ENCODE measurements around the gene ERICH6.
"Not testable (repeated sequence)": the region's sequence is repeated elsewhere in the genome, so short reads cannot be mapped to it uniquely, and the experiment has no call there.

Gene ERICH6

DNA sequence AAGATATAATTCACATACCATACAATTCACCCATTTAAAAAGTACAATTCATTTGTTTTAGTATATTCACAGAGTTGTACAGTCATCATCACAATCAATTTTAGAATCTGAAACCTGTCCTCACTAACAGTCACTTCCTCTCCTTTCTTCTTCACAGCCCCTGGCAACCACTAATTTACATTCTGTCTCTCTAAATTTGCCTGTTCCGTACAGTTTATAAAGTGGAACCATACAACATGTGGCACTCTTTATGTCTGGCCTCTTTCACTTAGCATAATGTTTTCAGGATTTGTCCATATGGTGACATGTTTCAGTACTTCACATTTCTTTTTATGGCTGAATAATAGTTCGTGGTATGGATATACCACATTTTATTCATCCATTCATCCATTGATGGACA lies 22.7 kb downstream of the ERICH6 start:
- DNase-seq = no peak

DNA sequence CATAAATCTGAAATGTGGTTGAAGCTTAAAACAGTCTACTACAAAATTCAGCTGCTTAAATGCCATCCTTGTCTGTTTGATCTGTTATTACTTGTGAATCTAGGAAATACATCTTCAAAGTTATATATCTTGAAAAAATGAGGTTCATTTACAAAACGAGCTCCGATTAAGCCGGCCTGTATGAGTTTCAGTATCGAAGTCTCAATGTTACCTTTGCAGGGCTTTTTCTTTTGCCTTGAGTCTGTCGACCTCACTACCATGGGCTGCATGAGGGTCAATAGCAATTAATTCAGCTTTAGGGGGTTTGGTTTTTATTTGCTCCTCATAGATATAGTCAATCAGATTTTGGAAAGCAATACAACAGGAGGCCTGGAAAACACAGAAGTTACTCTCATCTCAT lies 23.2 kb downstream of the ERICH6 start:
- no peak for DNase-seq

DNA sequence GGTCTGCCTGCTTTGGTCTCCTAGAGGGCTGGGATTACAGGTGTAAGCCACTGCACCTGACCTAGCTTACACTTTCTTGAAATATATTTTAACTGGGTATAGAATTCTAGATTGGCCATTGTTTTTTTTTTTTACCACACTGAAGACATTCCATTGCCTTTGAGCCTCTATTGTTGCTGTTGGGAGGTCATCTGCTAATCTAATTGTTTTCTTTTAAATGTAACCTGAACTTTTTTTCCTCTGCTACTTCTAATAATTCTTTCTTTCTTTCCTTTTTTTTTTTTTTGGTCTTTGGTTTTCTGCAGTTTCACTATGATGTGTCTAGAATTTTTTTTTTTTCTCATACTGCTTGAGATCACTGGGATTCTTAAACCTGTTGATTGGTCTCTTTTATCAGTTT lies 28.1 kb downstream of the ERICH6 start:
- DNase-seq = no peak

DNA sequence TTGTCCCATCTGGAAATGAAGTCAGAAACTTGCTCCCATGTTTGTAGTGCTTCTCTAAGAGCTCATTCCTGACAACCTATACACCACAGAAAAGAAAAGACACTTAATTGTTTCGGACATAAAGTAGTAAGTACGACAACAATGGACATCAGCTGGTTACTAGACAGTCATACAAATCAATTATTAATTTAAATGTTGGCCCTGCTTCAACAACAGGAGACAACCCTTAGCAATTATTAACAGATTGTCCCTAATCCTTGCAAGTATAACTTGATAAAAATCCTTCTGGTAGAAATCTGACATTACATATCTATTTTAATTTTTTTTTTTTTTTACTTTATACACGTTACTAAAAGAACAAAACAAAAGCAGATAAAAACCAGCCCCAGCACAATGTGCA lies 29.8 kb downstream of the ERICH6 start:
- DNase-seq = no peak

DNA sequence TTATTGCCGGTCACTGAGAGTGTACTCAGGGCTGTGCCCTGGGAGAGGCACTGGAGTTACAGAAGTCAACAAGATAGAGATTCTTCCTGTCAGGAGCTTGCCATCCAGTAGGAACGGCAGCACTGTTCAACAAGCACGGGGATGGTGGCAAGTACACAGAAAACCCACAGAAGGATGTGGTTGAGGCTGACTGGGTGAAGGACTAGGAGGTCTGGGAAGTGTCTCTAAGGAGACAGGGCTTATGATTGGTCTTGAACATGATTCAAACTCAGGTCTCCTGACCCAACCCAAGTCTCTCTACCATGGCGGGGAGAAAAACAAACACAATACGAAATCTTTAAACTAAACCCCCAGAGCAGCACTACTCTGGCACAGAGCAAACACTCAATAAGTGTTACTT lies 37.6 kb downstream of the ERICH6 start:
- no peak for DNase-seq

DNA sequence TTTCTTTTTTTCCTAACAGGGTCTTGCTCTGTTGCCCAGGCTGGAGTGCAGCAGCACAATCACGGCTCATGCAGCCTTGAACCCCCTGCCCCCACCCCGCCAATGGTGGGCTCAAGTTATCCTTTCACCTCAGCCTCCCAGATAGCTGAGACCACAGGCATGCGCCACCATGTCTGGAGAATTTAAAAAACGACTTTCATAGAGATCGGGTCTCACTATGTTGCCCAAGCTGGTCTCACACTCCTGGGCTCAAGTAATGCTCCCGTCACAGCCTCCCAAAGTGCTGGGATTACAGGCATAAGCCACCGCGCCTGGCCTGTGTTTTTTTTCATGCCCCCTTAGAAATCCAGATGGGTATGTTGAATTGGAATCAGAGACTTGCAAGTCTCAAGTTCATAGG lies 40.3 kb downstream of the ERICH6 start:
- no peak for DNase-seq

DNA sequence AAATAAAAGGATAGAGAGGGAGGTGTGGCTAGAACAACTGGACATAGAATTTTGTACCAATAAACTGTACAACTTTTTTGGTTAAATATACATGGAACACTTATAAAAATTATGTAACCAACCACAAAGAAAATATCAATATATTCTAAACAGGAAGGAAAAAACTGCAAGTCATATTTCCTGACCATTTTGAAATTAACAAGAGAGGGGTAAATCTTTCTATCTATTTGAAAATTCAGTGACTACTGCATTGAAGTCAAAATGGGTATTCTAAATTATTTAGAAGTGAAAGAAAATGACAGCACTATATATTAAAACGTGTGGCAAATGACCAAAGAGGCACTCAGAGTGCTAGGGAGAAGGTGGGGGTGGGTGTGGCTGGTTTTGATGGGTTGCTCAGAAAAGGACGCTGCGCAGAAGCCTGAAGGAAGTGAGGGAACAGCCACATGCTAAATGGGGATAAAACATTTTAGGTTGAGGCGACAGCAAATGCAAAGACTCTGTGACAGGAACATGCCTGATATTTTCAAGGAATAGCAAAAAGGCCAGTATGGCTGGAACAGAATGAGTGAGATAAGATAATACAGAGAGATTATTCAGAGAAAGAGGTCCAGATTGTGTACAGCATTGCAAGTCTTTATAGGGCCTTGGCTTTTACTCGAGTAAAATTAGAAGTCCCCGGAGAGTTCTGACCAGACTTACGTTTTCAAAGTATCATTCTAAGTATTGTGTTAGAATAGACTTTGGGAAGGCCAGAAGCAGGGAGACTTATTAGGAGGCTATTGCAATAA lies 41.1 kb downstream of the ERICH6 start:
- no peak for DNase-seq

DNA sequence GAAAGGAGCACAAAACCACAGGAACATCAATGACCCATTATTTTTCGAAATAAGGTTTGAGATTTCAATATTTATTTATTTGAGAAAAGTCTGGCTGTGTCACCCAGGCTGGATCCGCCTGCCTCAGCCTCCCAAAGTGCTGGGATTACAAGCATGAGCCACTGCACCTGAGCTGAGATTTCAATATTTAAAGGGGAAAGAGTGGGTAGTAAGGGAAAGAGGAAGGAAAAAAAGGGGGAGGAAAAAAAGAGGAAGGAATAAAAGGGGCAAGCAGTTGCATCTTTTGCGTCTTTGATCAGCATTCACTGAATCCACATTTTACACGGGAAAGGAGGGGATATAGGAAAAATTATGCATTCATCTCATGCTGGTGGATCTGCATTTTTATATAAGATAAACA lies 47.4 kb downstream of the ERICH6 start:
- DNase-seq = no peak

DNA sequence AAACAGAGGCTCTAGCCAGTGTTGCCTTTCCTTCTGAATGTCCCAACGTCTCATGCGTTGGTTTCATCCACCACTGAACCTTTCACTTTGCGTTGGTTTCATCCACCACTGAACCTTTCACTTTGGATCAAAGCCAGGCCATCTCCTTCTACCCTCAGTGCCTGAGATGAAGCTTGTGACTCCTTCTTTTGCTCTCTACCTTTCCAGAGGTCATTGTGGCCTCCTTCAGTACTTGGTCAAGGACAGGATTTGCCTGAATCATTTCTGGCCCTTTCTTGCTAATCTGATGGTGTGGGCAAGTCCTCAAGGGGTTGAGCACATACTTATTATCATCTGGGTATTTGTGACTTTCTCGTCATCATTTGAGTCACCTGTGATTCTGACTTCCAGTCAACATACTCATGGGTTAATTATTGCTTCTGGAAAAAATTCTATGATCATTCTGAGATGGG lies 50.6 kb downstream of the ERICH6 start:
- DNase-seq = no peak

DNA sequence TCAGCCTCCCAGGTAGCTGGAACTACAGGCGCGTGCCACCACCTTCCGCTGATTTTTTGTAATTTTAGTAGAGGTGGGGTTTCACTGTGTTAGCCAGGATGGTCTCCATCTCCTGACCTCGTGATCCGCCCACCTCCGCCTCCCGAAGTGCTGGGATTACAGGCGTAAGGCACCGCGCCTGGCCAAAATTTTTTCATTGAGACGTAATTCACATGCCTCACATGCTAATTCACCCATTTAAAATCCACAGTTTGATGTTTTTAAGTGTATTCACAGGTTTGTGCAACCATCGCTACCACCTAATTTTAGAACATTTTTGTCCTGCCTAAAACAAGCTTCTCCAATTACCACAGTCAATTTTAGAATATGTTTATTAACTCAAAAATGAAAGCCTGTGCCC lies 63.5 kb downstream of the ERICH6 start:
- no peak for DNase-seq

DNA sequence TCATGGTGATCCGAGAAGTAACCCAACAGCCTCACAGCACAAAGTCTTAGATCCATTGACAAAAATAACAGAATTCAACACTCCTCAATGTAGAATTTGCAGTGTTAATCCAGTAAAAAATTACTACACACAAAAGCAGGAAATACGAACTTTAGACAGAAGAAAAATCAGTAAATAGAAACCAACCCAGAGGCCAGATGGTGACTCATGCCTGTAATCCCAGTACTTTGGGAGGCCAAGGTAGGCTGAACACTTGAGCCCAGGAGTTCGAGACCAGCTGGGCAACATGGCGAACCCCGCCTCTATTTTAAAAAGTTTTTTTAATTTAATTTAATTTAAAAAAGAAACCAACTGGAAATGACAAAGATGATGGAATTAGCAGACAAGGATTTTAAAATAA lies 64.5 kb downstream of the ERICH6 start:
- no peak for DNase-seq

DNA sequence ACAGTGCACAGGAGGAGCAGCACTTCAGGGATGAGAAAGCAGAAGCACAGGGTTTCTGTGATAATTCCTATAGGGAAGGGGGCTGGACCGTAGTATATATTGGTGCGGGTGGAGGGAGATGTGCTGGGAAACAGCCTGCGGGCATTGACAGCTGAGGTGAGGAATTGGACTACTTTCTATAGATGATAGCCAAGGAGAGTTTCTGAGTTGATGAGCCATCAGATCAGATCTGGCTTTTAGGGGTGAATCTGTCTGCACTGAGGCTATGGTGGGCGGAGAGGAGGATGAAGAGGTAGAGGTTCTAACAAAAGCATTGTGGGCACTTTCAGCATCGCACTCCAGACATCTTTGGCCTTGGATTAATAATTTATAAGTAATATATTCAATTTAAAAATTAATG lies 67.5 kb downstream of the ERICH6 start:
- no peak for DNase-seq

DNA sequence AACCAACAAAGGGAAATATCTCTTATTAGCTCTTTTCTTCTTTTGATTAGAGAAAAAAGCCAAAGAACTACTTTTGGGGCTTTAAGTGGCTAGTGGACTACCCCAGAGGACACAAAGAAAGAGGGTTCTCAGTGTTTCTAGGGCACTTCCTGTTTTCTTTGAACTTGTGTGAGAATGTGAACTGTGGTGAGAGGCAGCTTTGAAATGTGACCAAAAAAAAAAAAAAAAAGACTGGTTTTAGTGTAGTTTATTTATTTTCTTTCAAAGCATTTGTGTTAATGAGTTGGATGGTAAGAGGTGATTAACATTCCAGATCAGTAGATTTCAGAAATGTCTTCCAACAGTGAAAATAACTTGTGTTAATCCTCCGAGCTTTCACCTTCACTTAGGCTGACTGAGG lies 68.2 kb downstream of the ERICH6 start:
- no peak for DNase-seq

DNA sequence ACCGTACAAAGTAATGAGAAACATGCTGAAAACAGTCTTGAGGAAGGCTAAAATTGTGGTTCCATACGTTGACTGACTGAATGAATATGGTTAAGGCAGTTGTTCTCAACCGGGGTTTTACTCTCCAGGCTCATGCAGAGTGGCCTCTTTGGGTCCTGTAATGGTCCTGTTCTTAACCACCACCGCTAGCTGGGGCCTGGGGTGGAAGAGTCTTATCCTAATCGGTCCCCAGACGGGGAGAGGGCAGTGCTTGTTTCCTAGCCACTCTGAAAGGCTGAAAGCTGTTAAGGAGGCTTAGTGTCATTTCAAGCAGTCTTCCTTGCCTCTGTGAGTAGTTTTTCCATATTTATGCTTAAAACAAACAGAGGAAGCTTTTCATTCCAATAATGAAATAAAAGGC lies 68.6 kb downstream of the ERICH6 start:
- DNase-seq = no peak

DNA sequence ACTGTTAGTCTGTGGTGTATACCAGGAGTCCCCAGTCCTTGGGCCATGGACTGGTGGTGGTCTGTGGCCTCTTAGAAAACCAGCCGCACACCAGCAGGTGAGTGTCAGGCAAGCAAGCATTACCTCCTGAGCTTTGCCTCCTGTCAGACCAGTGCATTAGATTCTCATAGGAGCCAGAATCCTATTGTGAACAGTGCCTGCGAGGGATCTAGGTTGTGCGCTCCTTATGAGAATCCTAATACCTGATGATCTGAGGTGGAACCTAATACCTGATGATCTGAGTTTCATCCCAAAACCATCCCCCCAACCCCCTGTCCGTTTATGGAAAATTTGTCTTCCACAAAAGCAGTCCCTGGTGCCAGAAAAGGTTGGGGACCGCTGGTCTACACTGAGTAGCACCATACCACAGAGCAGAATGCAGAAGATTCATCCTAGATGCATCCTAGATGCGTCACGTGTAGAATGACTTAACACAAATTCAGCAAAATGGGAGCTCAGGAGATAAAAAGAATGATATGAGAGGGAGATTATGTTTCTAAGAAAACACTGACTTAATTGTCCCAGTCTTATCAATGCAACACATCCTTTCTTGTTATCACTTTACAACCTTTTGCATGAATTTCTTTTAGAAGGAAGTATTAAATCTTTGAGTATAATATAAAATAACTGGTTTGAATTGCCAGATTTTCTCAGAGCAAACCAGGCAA lies 72.1 kb downstream of the ERICH6 start:
- DNase-seq = no peak

DNA sequence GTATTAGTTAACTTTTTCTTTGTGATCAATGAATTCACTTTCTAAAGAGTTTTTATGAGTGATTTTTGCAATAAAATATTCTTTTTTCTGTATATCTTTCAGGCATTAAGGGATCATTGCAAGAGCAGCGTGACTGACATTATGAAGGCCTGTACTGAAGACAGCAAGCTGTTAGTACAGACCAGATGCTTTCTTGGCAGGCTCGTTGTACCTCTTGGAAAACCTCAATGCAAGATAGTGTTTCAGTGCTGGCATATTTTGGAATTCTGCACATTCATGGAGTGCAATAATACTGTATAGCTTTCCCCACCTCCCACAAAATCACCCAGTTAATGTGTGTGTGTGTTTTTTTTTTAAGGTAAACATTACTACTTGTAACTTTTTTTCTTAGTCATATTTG lies 76.2 kb downstream of the ERICH6 start:
- DNase-seq = no peak

DNA sequence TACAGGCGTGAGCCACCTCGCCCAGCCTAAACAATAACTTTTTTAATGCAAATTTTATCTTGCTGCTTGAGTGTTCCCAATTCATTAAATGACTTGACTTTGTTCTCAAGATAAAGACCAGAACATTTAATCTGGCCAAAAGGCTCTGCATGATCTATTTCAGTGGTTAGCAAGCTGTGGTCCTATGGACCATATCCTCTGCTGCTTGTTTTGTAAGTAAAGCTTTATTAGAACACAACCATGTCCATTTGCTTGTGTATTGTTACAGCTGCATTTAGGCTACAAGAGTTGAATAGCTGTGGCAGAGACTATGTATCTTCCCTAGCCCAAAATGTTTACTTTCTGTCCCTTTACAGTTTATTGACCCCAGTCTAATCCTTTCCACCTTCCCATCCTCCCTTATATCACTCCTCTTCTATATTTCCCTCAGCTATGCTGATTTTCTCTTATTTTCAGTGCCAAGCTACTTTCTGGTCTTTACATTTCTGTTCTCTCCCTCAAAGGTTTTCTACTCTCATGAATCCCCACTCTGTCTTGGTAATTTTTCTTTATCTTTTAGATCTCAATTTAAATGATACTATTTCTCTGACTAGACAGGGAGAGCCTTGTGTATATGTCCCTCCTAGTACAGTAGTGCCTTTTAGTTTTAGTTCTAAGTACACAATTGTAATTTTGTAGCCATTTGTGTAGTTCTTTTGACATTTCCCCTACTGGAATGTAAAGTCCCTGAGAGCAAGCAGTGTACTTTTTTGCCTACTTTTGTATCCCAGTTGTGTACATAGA lies 77.4 kb downstream of the ERICH6 start:
- DNase-seq = no peak

DNA sequence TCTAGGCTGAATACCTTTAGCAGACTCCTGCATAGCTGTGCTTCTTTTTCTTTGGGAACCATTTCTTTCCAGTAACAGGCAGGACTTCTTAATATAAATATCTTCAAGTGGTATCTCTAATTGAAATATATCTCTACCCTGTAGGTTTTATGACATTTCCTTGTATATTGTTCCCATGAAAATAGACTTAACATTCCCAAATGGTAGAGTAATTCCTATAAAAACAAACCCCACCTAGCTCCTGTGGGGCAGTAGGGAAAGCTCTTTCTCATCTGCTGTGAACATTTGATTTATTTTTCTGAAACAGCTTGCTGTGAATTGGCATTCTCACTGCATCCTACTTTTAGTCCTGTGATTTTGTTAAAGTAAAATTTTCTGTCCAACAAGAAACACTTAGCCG lies 79.8 kb downstream of the ERICH6 start:
- no peak for DNase-seq

DNA sequence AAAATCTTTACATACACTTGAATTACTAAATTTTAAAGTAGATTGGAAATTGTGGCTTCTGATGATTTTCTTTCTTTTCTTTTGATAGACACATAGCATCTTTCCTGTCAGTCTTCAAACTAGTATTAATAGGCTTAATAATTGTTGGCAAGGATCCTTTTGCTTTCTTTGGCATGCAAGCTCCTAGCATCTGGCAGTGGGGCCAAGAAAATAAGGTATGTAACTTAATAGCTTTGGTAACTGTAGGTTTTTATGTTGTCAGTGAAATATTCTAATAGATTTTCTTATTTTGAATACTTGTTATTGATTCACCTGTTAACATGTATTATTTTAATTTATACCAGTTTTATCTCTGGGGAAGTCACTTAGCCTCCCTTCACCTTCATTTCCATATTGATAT lies 80.8 kb downstream of the ERICH6 start:
- not testable (repeated sequence) for DNase-seq

DNA sequence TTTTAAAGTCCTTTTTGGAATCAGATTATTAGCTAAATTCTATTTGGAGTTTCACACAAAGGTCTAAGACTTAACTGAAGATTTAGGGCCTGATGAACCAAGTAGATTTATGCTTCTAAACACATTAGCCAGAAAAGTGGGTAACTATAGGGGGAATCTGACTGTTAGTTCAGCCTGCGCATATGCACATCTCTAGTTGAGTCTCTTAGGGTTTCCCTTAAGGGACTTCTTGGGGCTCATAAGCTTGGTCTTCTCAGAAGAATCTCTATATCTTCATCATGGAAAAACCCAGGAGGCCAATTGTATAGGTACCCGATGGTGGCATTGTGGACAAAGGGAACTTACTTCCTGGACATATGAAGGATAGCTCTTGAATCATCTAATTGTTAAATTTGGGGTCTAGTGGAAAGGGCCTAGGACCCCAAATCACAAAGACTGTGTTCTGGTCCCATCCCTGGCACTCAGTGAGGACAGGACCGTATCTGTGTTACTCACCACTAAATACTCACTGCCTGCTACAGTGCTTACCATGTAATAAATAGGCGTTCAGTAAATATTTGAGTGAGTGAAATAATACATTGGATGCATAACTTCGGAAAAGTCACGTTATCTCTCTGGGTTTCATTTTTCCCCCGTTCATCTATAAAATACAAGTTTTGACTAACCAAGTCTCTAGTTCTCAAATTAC lies 83.6 kb downstream of the ERICH6 start:
- no peak for DNase-seq

DNA sequence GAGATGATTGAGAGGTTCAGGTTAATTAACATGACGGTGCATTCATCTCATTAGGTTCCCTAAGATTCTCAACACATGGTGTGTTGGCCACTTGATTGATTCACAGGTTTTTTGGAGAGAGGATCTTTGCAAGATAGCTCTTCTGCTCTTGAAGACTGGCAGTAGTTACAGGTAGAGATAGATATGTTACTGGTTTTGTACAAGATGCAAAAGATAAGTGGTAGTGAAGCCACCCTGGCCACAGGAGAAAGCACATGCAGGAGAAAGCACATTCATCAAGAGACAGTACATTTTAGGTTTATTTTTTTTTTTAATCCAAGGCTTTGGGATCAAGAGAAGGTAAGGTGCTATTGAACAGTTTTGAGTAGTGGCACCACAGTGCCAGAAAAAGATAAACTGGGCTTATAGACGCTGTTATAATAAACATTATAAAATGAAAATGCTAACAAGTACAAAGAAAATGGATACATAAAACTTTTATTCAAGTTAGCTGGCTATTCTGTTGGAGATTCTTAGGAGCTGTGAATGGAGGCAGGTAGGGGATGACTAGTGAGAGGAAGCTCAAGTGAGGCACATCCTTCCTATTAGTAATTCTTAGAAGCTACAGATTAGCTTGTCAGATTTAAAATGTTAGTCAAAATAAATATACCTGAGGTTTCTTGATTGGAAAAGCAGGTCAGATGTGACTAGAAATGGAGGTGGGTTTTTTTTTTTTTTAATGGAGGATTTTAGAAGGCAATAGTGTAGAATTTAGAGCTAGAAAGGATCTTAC lies 89.8 kb downstream of the ERICH6 start:
- no peak for DNase-seq

DNA sequence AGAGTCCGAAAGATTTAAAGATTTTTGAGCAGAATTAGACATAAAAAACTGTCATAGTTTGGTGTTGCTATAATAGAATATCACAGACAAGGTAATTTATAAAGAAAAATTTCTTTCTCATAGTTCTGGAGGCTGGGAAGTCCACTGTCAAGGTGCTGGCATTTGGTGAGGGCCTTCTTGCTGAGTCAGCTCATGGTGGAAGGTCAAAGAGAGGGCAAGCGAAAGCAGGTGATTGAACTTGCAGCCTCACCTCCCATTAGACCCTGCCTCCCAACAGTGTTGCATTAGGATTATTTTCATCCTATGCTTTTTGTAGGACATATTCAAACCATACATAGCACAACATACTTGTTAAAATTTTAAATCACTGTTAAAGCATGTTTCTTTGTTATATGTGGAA lies 90.7 kb downstream of the ERICH6 start:
- DNase-seq = no peak

DNA sequence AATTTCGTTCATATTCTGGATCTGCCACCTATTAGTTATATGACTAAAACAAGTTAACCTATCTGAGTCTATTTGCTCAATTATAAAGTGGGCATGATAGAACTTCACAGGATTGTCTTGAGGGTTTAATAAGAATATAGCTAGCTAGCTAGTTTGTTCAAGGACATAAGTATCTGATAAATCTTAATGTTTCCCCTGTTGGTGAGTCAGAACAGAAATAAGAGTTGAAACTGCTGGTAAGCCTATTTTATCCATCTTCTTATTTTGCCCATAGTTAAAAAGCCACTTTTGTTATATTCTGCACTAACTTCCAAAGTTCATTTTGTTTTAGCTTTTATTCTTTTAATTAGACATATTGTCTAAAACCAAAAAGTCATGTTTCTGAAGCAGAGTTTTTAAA lies 91.2 kb downstream of the ERICH6 start:
- no peak for DNase-seq
